HEK293 (cell line): ENCODE results near the gene ARSB.

Experiments used
- CTCF ChIA-PET: fragments of 350-600 bp; formaldehyde crosslinking; extraction: SDS; loops from one replicate; lab custom pipeline; 2021; ENCODE audit warnings: antibody characterized with exemption; lab: Yijun Ruan, JAX
- POLR2A ChIA-PET: fragments of 300-600 bp; formaldehyde crosslinking; extraction: SDS; loops from one replicate; lab custom pipeline; 2020; ENCODE audit warnings: antibody characterized with exemption, inconsistent platforms; lab: Yijun Ruan, JAX
- H3K27ac ChIP-seq: fragments of 200-500 bp; sonication (Bioruptor generic); 2 replicates; pipeline ENCODE4 v1.5.1; 2014; ENCODE audit warnings: low read depth, low read length, control low read depth, inconsistent platforms; ENCODE audit errors: extremely low read depth
- H3K36me3 ChIP-seq, 2 experiments: fragments of 200-500 bp in 1 of 2; sonication (Bioruptor generic) in 1 of 2; 1 replicate in 1 of 2; 2 replicates in 1 of 2; pipeline ENCODE4 v1.5.1; 2014 to 2017; ENCODE audit warnings: inconsistent platforms in 2 of 2, low read length in 2 of 2; ENCODE audit not compliant: control insufficient read depth in 2 of 2, insufficient read depth in 1 of 2
- H3K4me1 ChIP-seq: fragments of 200-500 bp; sonication (Bioruptor generic); 2 replicates; pipeline ENCODE4 v1.5.1; 2014; ENCODE audit warnings: mild to moderate bottlenecking, low read length, inconsistent platforms; ENCODE audit not compliant: control insufficient read depth, insufficient read depth
- H3K4me3 ChIP-seq: 2 replicates; pipeline ENCODE4 v1.5.1; 2011; ENCODE audit warnings: low read depth, mild to moderate bottlenecking, control low read depth, low read length, moderate library complexity
- H3K9me3 ChIP-seq: fragments of 200-500 bp; sonication (Bioruptor generic); 2 replicates; pipeline ENCODE4 v1.5.1; 2014; ENCODE audit warnings: low read depth, low read length, inconsistent platforms; ENCODE audit not compliant: control insufficient read depth, insufficient read depth
- BCL11A ChIP-seq: fragments of 450-650 bp; formaldehyde crosslinking; IDR thresholded peaks from 2 replicates; pipeline ENCODE4 v1.5.1; 2016; ENCODE audit warnings: low read depth, missing biosample characterization, missing genetic modification characterization
- CTCF ChIP-seq: fragments of 450-650 bp; formaldehyde crosslinking; IDR thresholded peaks from 2 replicates; pipeline ENCODE4 v1.5.1; 2016; ENCODE audit warnings: missing biosample characterization, missing genetic modification characterization
- YY2 ChIP-seq: fragments of 450-650 bp; formaldehyde crosslinking; IDR thresholded peaks from 2 replicates; pipeline ENCODE4 v1.5.1; 2016; ENCODE audit warnings: missing biosample characterization, missing genetic modification characterization
- ZBTB1 ChIP-seq: fragments of 450-650 bp; formaldehyde crosslinking; IDR thresholded peaks from 2 replicates; pipeline ENCODE4 v1.5.1; 2016; ENCODE audit warnings: missing biosample characterization, missing genetic modification characterization
- ZBTB8A ChIP-seq: fragments of 450-650 bp; formaldehyde crosslinking; IDR thresholded peaks from 2 replicates; pipeline ENCODE4 v1.5.1; 2016; ENCODE audit warnings: missing biosample characterization, missing genetic modification characterization
- ZEB2 ChIP-seq: fragments of 450-650 bp; formaldehyde crosslinking; IDR thresholded peaks from 2 replicates; pipeline ENCODE4 v1.5.1; 2016; ENCODE audit warnings: missing biosample characterization, missing genetic modification characterization
- ZIC2 ChIP-seq: fragments of 450-650 bp; formaldehyde crosslinking; IDR thresholded peaks from 2 replicates; pipeline ENCODE4 v1.5.1; 2016; ENCODE audit warnings: missing biosample characterization, missing genetic modification characterization
- ZNF175 ChIP-seq: fragments of 450-650 bp; formaldehyde crosslinking; IDR thresholded peaks from 2 replicates; pipeline ENCODE4 v1.5.1; 2016; ENCODE audit warnings: missing biosample characterization, missing genetic modification characterization
- ZNF184 ChIP-seq: fragments of 450-650 bp; IDR thresholded peaks from 2 replicates; pipeline ENCODE4 v1.5.1; 2018; ENCODE audit warnings: missing biosample characterization, mild to moderate bottlenecking, missing genetic modification characterization
- ZNF211 ChIP-seq: fragments of 450-650 bp; formaldehyde crosslinking; IDR thresholded peaks from 2 replicates; pipeline ENCODE4 v1.5.1; 2016; ENCODE audit warnings: low read depth, missing biosample characterization, missing genetic modification characterization
- ZNF23 ChIP-seq: fragments of 450-650 bp; formaldehyde crosslinking; IDR thresholded peaks from 2 replicates; pipeline ENCODE4 v1.5.1; 2016; ENCODE audit warnings: missing biosample characterization, missing genetic modification characterization, borderline replicate concordance
- ZNF274 ChIP-seq, 2 experiments: fragments of 200-500 bp in 1 of 2; fragments of 450-650 bp in 1 of 2; sonication (Bioruptor generic) in 1 of 2; formaldehyde crosslinking in 1 of 2; IDR thresholded peaks; 2 replicates each; pipeline versions ENCODE4 v1.5.1 to v1.6.1; 2014 to 2016; ENCODE audit warnings: borderline replicate concordance in 1 of 2, inconsistent platforms in 1 of 2, low read length in 1 of 2, missing biosample characterization in 1 of 2, missing genetic modification characterization in 1 of 2
- ZNF324 ChIP-seq: fragments of 450-650 bp; formaldehyde crosslinking; IDR thresholded peaks from 2 replicates; pipeline ENCODE4 v1.5.1; 2016; ENCODE audit warnings: missing biosample characterization, missing genetic modification characterization
- ZNF335 ChIP-seq: fragments of 450-650 bp; formaldehyde crosslinking; conservative IDR thresholded peaks from 2 replicates; pipeline ENCODE4 v1.5.1; 2016; ENCODE audit warnings: missing biosample characterization, missing genetic modification characterization
- ZNF391 ChIP-seq: fragments of 450-650 bp; formaldehyde crosslinking; IDR thresholded peaks from 2 replicates; pipeline ENCODE4 v1.5.1; 2016; ENCODE audit warnings: low read depth, missing biosample characterization, missing genetic modification characterization, borderline replicate concordance
- ZNF398 ChIP-seq: fragments of 450-650 bp; formaldehyde crosslinking; IDR thresholded peaks from 2 replicates; pipeline ENCODE4 v1.5.1; 2017; ENCODE audit warnings: missing biosample characterization, missing genetic modification characterization
- ZNF548 ChIP-seq: fragments of 450-650 bp; formaldehyde crosslinking; IDR thresholded peaks from 2 replicates; pipeline ENCODE4 v1.5.1; 2016; ENCODE audit warnings: missing biosample characterization, missing genetic modification characterization
- ZNF600 ChIP-seq: fragments of 450-650 bp; formaldehyde crosslinking; IDR thresholded peaks from 2 replicates; pipeline ENCODE4 v1.5.1; 2016; ENCODE audit warnings: missing biosample characterization, missing genetic modification characterization
- ZNF624 ChIP-seq: fragments of 450-650 bp; formaldehyde crosslinking; IDR thresholded peaks from 2 replicates; pipeline ENCODE4 v1.5.1; 2017; ENCODE audit warnings: missing biosample characterization, missing genetic modification characterization
- ZNF660 ChIP-seq: fragments of 450-650 bp; IDR thresholded peaks from 2 replicates; pipeline ENCODE4 v1.5.1; 2018; ENCODE audit warnings: missing biosample characterization, mild to moderate bottlenecking, missing genetic modification characterization
- ZNF664 ChIP-seq: fragments of 450-650 bp; formaldehyde crosslinking; IDR thresholded peaks from 2 replicates; pipeline ENCODE4 v1.5.1; 2016; ENCODE audit warnings: missing biosample characterization, missing genetic modification characterization
- ZSCAN18 ChIP-seq: fragments of 450-650 bp; formaldehyde crosslinking; IDR thresholded peaks from 2 replicates; pipeline ENCODE4 v1.5.1; 2016; ENCODE audit warnings: missing biosample characterization, missing genetic modification characterization
- ZSCAN30 ChIP-seq: fragments of 450-650 bp; IDR thresholded peaks from 2 replicates; pipeline ENCODE4 v1.5.1; 2018; ENCODE audit warnings: missing biosample characterization, mild to moderate bottlenecking, missing genetic modification characterization, moderate library complexity
- TF ChIP-seq, protein P1 (sequence below): fragments of 450-650 bp; formaldehyde crosslinking; IDR thresholded peaks from 2 replicates; pipeline ENCODE4; 2016; ENCODE audit warnings: missing biosample characterization, missing genetic modification characterization
- TF ChIP-seq, protein P2 (sequence below): fragments of 450-650 bp; formaldehyde crosslinking; optimal IDR thresholded peaks from 2 replicates; pipeline ENCODE3; 2016; ENCODE audit warnings: missing biosample characterization, mild to moderate bottlenecking, missing genetic modification characterization
- TF ChIP-seq, protein P3 (sequence below): sonication (generic); formaldehyde crosslinking; IDR thresholded peaks from 2 replicates; pipeline ENCODE4 v1.8.1; 2022; ENCODE audit warnings: mild to moderate bottlenecking, moderate library complexity, missing genetic modification reagents

The ARSB gene

GRCh38 chr5:78985116-78985724, at the start of gene ARSB:
Gene ARSB, minus strand, starts transcription at chr5:78985310. Its CDS starts 62 bp downstream, at chr5:78985248.
- POLR2A ChIA-PET = interaction anchor here (0.6 to 2.3 kb wide), 10 partner anchors 23 to 542 kb away, joined by 3 to 7 read pairs (median 3); partner anchors contain the start of gene HOMER1
- peak within 1 kb of the TSS; percentile 98 for H3K27ac ChIP-seq
- H3K4me3 ChIP-seq = peak within 1 kb of the TSS; percentile 81
- peak; percentile 66; the same call in 1 of the 2 replicates for TF ChIP-seq ZBTB8A (tag by site-specific recombination)
- TF ChIP-seq ZNF175 (tag by site-specific recombination) = no peak
- TF ChIP-seq ZNF624 (tag by site-specific recombination) = no peak
- TF ChIP-seq, protein P1, sequence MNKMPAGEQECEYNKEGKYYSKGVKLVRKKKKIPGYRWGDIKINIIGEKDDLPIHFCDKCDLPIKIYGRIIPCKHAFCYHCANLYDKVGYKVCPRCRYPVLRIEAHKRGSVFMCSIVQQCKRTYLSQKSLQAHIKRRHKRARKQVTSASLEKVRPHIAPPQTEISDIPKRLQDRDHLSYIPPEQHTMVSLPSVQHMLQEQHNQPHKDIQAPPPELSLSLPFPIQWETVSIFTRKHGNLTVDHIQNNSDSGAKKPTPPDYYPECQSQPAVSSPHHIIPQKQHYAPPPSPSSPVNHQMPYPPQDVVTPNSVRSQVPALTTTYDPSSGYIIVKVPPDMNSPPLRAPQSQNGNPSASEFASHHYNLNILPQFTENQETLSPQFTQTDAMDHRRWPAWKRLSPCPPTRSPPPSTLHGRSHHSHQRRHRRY (tag by site-specific recombination) = no peak
- no peak for TF ChIP-seq ZNF274 (IDR thresholded peaks at IDR 0.05; ENCODE audit: low read length)
- TF ChIP-seq ZNF274 (tag by site-specific recombination; IDR thresholded peaks at IDR 0.05; ENCODE audit: borderline replicate concordance) = no peak
- TF ChIP-seq ZNF184 (tag by site-specific recombination) = no peak
- no peak for TF ChIP-seq BCL11A (tag by site-specific recombination)
- TF ChIP-seq ZSCAN30 (tag by site-specific recombination) = peak; percentile 65; the same call in 1 of the 2 replicates
- TF ChIP-seq, protein P2, sequence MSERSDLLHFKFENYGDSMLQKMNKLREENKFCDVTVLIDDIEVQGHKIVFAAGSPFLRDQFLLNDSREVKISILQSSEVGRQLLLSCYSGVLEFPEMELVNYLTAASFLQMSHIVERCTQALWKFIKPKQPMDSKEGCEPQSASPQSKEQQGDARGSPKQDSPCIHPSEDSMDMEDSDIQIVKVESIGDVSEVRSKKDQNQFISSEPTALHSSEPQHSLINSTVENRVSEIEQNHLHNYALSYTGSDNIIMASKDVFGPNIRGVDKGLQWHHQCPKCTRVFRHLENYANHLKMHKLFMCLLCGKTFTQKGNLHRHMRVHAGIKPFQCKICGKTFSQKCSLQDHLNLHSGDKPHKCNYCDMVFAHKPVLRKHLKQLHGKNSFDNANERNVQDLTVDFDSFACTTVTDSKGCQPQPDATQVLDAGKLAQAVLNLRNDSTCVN (tag by site-specific recombination) = peak; percentile 5
- TF ChIP-seq ZBTB1 (tag by site-specific recombination) = no peak
- no peak for TF ChIP-seq ZNF600
- TF ChIP-seq ZNF23 (tag by site-specific recombination) = no peak
- TF ChIP-seq YY2 (tag by site-specific recombination) = no peak
- no peak for TF ChIP-seq ZNF391 (tag by site-specific recombination)
- TF ChIP-seq, protein P3, sequence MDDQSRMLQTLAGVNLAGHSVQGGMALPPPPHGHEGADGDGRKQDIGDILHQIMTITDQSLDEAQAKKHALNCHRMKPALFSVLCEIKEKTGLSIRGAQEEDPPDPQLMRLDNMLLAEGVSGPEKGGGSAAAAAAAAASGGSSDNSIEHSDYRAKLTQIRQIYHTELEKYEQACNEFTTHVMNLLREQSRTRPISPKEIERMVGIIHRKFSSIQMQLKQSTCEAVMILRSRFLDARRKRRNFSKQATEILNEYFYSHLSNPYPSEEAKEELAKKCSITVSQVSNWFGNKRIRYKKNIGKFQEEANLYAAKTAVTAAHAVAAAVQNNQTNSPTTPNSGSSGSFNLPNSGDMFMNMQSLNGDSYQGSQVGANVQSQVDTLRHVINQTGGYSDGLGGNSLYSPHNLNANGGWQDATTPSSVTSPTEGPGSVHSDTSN = peak; percentile 8; the same call in 1 of the 2 replicates
- 0 out of 2 replicates have a peak, but pooled peaks have one; percentile 19 for TF ChIP-seq ZNF660 (tag by site-specific recombination)
- TF ChIP-seq ZNF335 = peak; percentile 83
- TF ChIP-seq ZNF398 (tag by site-specific recombination) = no peak
- TF ChIP-seq, all 188 proteins: peak for 6
- Histone ChIP-seq H3K9me3 (no peaks in the 10 kb centered on the region), H3K36me3 (no peaks in the 10 kb centered on the region), H3K4me1 (peaks cover 8% of the 10 kb centered on the region)
- CTCF ChIA-PET = interaction anchor here (0.8 to 2.0 kb wide), 6 partner anchors 19 to 452 kb away, joined by 3 to 11 read pairs (median 5); no protein-coding TSS in a partner anchor

DNA sequence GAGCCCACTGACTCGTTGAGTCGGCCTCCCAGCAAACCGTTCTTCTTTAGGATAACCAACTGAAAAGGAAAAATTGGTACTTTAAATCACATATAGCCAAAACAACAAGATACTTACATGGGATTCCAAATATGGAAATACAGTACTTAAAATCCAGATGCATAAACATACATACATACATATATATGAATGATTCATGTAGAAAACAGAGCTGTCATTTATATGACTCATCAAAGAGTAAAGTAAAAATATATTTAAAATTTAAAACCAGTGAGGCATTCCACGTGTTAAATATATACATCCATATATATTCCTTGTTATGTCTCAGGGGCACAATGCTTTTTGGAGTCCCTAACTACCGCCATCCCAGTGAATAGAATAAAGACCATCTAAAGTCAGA, 47.7 kb upstream of the ARSB start:
- Histone ChIP-seq H3K4me1 (no peaks in the 10 kb centered on the region), H3K9me3 (no peaks in the 10 kb centered on the region), H3K27ac (no peak overlapping the region), H3K4me3 (no peak overlapping the region), H3K36me3 (no peaks in the 10 kb centered on the region)
- ChIA-PET CTCF (interaction anchor here (0.9 to 2.9 kb wide), 3 partner anchors 8 to 100 kb away, joined by 3 to 23 read pairs (median 10); no protein-coding TSS in a partner anchor), POLR2A (no interaction called here)
- no peak for TF ChIP-seq ZNF274 (IDR thresholded peaks at IDR 0.05; ENCODE audit: low read length)
- TF ChIP-seq ZNF274 (tag by site-specific recombination; IDR thresholded peaks at IDR 0.05; ENCODE audit: borderline replicate concordance) = no peak
- TF ChIP-seq ZNF324 (tag by site-specific recombination) = no peak
- TF ChIP-seq ZNF211 (tag by site-specific recombination) = no peak
- no peak for TF ChIP-seq ZSCAN18 (tag by site-specific recombination)
- TF ChIP-seq ZNF664 = no peak
- no peak for TF ChIP-seq CTCF (tag by site-specific recombination)
- TF ChIP-seq ZEB2 (tag by site-specific recombination) = no peak
- TF ChIP-seq ZBTB8A (tag by site-specific recombination) = no peak
- TF ChIP-seq ZIC2 (tag by site-specific recombination) = no peak
- TF ChIP-seq ZNF548 = no peak
